HCT116 (cell line): Measurements from ENCODE around the gene TMEM121B. TPM values are rescaled to one million over a fixed set of nuclear protein-coding genes. Genes with fewer than 3 reads are reported as not detected.
A peak's percentile ranks its signal among the peaks of the same experiment; 100 is the strongest.

Experiments used
- ATAC-seq: fragments of 200-7000 bp; cut with Tn5 transposase; 2 replicates; pipeline ENCODE4 v1.9.1; 2020; ENCODE audit warnings: mild to moderate bottlenecking, moderate library complexity
- BruUV-seq: library from RNA; stranded (reverse); fragments of 400-500 nt; replicated peaks from 2 replicates; lab custom pipeline; 2021; lab: Mats Ljungman, UMichigan
- CTCF ChIA-PET: fragments of 300-600 bp; sonication (Branson Sonifier 250); formaldehyde crosslinking; loops from one replicate; lab custom pipeline; 2021; ENCODE audit warnings: antibody characterized with exemption; lab: Charles Lee
- POLR2A ChIA-PET: fragments of 300-600, 350-600 bp; sonication (Branson Sonifier 250); formaldehyde crosslinking; loops from one replicate; lab custom pipeline; 2021; ENCODE audit warnings: antibody characterized with exemption; lab: Charles Lee
- RAD21 ChIA-PET, 2 experiments: fragments of 300-600 bp; sonication (Branson Sonifier 250); formaldehyde crosslinking; loops; one replicate each; lab custom pipeline; 2023; ENCODE audit warnings: low total read pairs in 2 of 2; ENCODE audit not compliant: uncharacterized antibody in 2 of 2, unreplicated experiment in 2 of 2, low non-redundant PET in 1 of 2; lab: Charles Lee
- DNase-seq: peaks from one replicate; pipeline ENCODE4 v3.0.0-alpha.2; 2010; ENCODE audit warnings: low read depth, low spot score
- H2AFZ ChIP-seq: fragments of 200-600 bp; shearing (Covaris generic), sonication (generic); 2 replicates; pipeline ENCODE4 v1.6.1; 2017; ENCODE audit warnings: low read depth, mixed run types, mixed read lengths, antibody characterized with exemption, low read length; ENCODE audit not compliant: poor library complexity, severe bottlenecking
- H3K27ac ChIP-seq: 2 replicates; pipeline ENCODE4 v1.5.1; 2012; ENCODE audit warnings: low read depth, low read length
- H3K27me3 ChIP-seq: fragments of 200-600 bp; sonication (generic); 2 replicates; pipeline ENCODE4 v1.6.1; 2016; ENCODE audit warnings: mixed run types, low read length, mixed read lengths; ENCODE audit not compliant: insufficient read depth
- H3K36me3 ChIP-seq, 2 experiments: fragments of 200-500 bp in 1 of 2; fragments of 200-600 bp in 1 of 2; sonication (Bioruptor generic) in 1 of 2; sonication (generic) in 1 of 2; 2 replicates each; pipeline versions ENCODE4 v1.5.1 to v1.6.1; 2014 to 2016; ENCODE audit warnings: low read length in 2 of 2, inconsistent platforms in 1 of 2, mixed read lengths in 1 of 2, mixed run types in 1 of 2; ENCODE audit not compliant: insufficient read depth in 2 of 2, control insufficient read depth in 1 of 2
- H3K4me1 ChIP-seq, 2 experiments: fragments of 200-600 bp in 1 of 2; sonication (generic) in 1 of 2; 2 replicates each; pipeline versions ENCODE4 v1.5.1 to v1.6.1; 2012 to 2017; ENCODE audit warnings: low read length in 2 of 2, inconsistent platforms in 1 of 2, mild to moderate bottlenecking in 1 of 2, mixed read lengths in 1 of 2, mixed run types in 1 of 2, moderate library complexity in 1 of 2; ENCODE audit not compliant: insufficient read depth in 2 of 2, control insufficient read depth in 1 of 2
- H3K4me2 ChIP-seq: fragments of 200-600 bp; sonication (generic); 2 replicates; pipeline ENCODE4 v1.6.1; 2017; ENCODE audit warnings: mixed run types, low read length, mixed read lengths
- H3K4me3 ChIP-seq, 2 experiments: fragments of 200-600 bp in 1 of 2; sonication (generic) in 1 of 2; replicated peaks in 1 of 2; 2 replicates each; pipeline ENCODE4 v1.5.1; 2011 to 2016; ENCODE audit warnings: low read length in 2 of 2, control low read depth in 1 of 2, low read depth in 1 of 2, mild to moderate bottlenecking in 1 of 2, mixed read lengths in 1 of 2, mixed run types in 1 of 2
- H3K79me2 ChIP-seq: fragments of 200-600 bp; sonication (generic); 2 replicates; pipeline ENCODE4 v1.6.1; 2017; ENCODE audit warnings: mild to moderate bottlenecking, mixed run types, low read length, moderate library complexity, mixed read lengths; ENCODE audit not compliant: insufficient read depth
- H3K9ac ChIP-seq: fragments of 200-600 bp; sonication (generic); 2 replicates; pipeline ENCODE4 v1.6.1; 2016; ENCODE audit warnings: low read length, mixed read lengths
- H3K9me2 ChIP-seq: fragments of 200-600 bp; sonication (generic), shearing (Covaris generic); 2 replicates; pipeline ENCODE4 v1.6.1; 2017; ENCODE audit warnings: mixed run types, mild to moderate bottlenecking, moderate library complexity; ENCODE audit not compliant: insufficient read depth
- H3K9me3 ChIP-seq, 2 experiments: fragments of 200-500 bp in 1 of 2; fragments of 200-600 bp in 1 of 2; sonication (Bioruptor generic) in 1 of 2; sonication (generic) in 1 of 2; 2 replicates each; pipeline ENCODE4 v1.6.1; 2014 to 2017; ENCODE audit warnings: low read length in 2 of 2, mixed read lengths in 2 of 2, inconsistent platforms in 1 of 2, low read depth in 1 of 2, mild to moderate bottlenecking in 1 of 2, mixed run types in 1 of 2, moderate library complexity in 1 of 2; ENCODE audit not compliant: control insufficient read depth in 1 of 2, insufficient read depth in 1 of 2
- H4K20me1 ChIP-seq: fragments of 200-600 bp; sonication (generic), shearing (Covaris generic); 2 replicates; pipeline ENCODE4 v1.6.1; 2017; ENCODE audit warnings: mixed run types, mild to moderate bottlenecking, moderate library complexity; ENCODE audit not compliant: insufficient read depth
- JUND ChIP-seq: IDR thresholded peaks from 2 replicates; pipeline ENCODE4 v1.6.1; 2012
- MAX ChIP-seq: IDR thresholded peaks from 2 replicates; pipeline ENCODE4 v1.6.1; 2012
- POLR2A ChIP-seq: IDR thresholded peaks from 2 replicates; pipeline ENCODE4 v1.7.0; 2011; ENCODE audit warnings: borderline replicate concordance; ENCODE audit not compliant: insufficient read depth, insufficient read length; ENCODE audit errors: extremely low read depth
- POLR2AphosphoS5 ChIP-seq: IDR thresholded peaks from 2 replicates; pipeline ENCODE4 v1.6.1; 2011; ENCODE audit warnings: mild to moderate bottlenecking, low read depth, low read length, moderate library complexity
- SIN3A ChIP-seq: IDR thresholded peaks from 2 replicates; pipeline ENCODE4 v1.6.1; 2012; ENCODE audit warnings: low read depth
- SP1 ChIP-seq: IDR thresholded peaks from 2 replicates; pipeline ENCODE4 v1.6.1; 2012; ENCODE audit warnings: low read depth
- TCF7L2 ChIP-seq: IDR thresholded peaks from 2 replicates; pipeline ENCODE4 v1.7.0; 2011; ENCODE audit warnings: borderline replicate concordance, inconsistent platforms; ENCODE audit not compliant: insufficient read depth, insufficient read length; ENCODE audit errors: extremely low read depth
- intact Hi-C: fragments of 100-400 bp; cut with micrococcal nuclease; formaldehyde crosslinking; loops from 2 replicates; pipeline ENCODE4 v1.10.0; 2022
- total RNA-seq: library from RNA; stranded (reverse); gene quantifications from one replicate; pipeline ENCODE4 v1.2.1, GENCODE V29; 2021; ENCODE audit not compliant: unreplicated experiment

TMEM121B gene
- total RNA-seq, 1 experiment from 2014 or later: 0.57 TPM

- BruUV-seq: no TSS peak
- H3K9me3 ChIP-seq: no peaks in the 10 kb centered on the region
- H3K9me2 ChIP-seq: no peaks in the 10 kb centered on the region
- peak within 1 kb of the TSS; percentile 93 for H3K9ac ChIP-seq
- no peaks in the 10 kb centered on the region for H4K20me1 ChIP-seq
- intact Hi-C loops: loop anchor here (1.0 to 5.0 kb wide), 2 partner anchors 12 to 343 kb away; no protein-coding TSS in a partner anchor
- CTCF ChIA-PET: interaction anchor here (1.2 to 11.1 kb wide), 2 partner anchors 14 to 342 kb away, joined by 3 to 125 read pairs; no protein-coding TSS in a partner anchor
- peak; percentile 67 for DNase-seq
- H3K4me1 ChIP-seq: peaks cover 16 to 27% of the 10 kb centered on the region in 2 experiments
- H3K4me3 ChIP-seq: peak within 1 kb of the TSS; percentile 71 to 82
- TF ChIP-seq POLR2A (peak; percentile 20), POLR2AphosphoS5 (peak; percentile 61), SIN3A (no peak; the same call in 1 of the 2 replicates), MAX (peak; percentile 48; the same call in 1 of the 2 replicates), SP1 (peak; percentile 50), TCF7L2 (peak; percentile 11), JUND (no peak)
- peaks cover 2 to 8% of the 10 kb centered on the region in 2 experiments; a peak in 1 of 4 replicates for H3K36me3 ChIP-seq
- peak within 1 kb of the TSS; percentile 57 for H2AFZ ChIP-seq
- RAD21 ChIA-PET: interaction anchor here in 1 of 2 experiments (1.2 kb wide), 1 partner anchor 13 kb away, joined by 3 read pairs; no protein-coding TSS in a partner anchor
- POLR2A ChIA-PET: interaction anchor here (2.0 kb wide), 1 partner anchor 13 kb away, joined by 8 read pairs; no protein-coding TSS in a partner anchor
- H3K79me2 ChIP-seq: peaks cover 51% of the 10 kb centered on the region
- peak within 1 kb of the TSS; percentile 94 for H3K27ac ChIP-seq
- H3K27me3 ChIP-seq: no peaks in the 10 kb centered on the region
- peak within 1 kb of the TSS; percentile 82 for H3K4me2 ChIP-seq
- peak; percentile 84 for ATAC-seq
Observed at GRCh38 chr22:17158568-17159503, 37.7 kb upstream of the TMEM121B start, which contains the start of gene HDHD5. Gene HDHD5, minus strand, starts transcription at chr22:17159277. Its CDS starts 26 bp downstream, at chr22:17159251.
